8988T (cell line): ENCODE data around the gene FAAP20.

Experiments
- DNase-seq: peaks from one replicate; pipeline ENCODE4 v3.0.0; 2011

Gene FAAP20

DNA sequence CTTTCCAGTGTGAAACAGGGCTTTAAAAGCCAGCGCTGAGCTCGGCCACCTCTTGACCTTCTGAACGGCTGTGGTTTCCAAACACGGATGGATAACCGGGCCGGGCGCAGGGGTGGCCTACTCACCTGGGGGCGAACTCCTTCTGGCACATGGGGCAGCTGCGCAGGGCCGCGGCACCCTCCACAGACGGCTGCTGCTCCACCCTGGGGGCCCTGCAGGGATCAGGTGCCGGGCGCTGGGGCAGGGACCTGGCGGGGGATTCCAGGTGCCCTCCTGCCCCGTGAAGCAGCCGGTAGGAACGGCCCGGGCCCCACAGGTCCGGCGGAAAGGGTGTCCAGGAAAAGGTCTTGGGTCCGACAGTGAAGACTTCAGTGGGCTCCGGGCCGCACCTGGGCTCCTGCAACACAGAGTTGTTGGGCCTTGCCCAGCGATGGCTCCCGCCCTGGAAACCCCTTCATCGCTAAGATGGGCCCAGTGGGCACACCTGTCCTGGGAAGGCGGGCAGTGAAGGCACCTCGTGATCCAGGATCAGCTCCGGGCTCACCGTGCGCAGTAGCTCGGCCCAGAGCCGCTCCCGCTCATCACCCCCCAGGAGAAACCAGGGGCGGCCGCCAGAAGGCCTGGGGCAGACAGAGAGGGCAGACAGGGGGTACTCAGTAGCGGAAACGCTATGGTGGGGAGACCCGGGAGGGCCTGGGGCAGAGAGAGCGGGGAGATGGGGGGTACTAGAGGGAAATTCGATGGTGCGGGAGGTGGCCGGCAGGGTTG lies 874 bp downstream of the FAAP20 start:
- DNase-seq: no peak

DNA sequence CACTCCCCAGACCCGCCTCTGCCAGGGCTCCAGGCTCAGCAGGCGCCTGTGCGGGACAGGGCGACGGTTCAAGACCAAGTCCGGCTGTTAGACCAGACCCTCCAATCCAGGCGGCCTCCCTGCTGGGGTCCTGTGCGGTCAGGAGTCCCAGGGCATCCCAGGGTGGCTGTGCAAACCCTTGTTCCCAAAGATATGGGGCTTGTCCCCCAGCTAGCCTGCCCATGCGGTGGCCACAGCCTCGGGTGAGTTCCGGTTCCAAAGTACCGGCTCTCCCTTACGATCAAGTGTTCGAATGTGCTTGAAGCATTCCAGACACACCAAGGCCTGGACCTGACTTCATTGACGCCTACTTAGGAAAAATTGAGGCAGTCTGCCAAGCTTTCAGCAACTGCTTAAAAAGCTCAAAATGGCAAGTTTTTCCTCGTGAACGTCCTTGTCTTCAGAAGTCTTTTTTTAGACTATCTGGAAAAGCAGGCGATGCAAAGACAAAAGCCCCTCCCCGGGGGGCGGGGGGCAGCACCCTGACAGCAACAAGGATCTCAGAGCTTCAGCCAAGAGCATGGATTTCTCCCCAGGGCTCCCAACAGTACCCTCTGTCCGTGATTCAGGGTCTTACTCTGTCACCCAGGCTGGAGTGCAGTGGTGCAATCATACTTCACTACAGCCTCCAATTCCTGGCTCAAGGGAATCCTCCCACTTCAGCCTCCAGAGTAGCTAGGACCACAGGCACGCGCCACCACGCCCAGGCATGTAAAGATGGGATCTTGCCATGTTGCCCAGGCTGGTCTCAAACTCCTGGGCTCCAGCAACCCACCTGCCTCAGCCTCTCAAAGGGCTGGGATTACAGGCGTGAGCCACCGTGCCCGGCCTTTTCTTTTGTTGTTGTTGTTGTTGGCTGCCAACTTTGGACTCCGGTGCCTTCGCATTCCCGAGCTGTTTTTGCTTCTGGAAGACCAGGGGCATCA lies 2.3 kb downstream of the FAAP20 start:
- DNase-seq: no peak

DNA sequence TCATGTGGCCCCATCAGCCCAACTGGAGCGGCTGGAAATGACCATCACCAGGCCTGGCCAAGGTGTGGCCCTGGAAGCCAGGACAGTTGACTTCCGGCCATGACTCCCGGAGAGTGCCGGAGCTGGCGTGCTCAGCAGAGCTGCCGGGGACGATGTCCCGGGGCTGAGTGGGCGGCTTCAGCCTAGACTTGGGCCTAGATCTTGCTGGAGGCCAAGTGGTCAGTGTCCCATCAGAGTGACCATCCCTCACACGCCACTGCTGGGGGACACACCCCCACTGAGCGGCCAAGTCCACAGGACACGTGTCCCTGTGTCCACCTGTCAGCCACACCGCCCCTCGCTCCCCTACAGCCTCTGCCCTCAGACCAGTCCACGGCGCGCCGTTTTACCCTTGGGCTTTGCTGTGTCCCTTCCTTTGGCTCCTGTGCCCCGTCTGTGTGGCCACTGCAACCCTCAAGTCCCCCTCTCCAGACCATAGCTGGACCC lies 4.0 kb downstream of the FAAP20 start:
- DNase-seq: no peak

DNA sequence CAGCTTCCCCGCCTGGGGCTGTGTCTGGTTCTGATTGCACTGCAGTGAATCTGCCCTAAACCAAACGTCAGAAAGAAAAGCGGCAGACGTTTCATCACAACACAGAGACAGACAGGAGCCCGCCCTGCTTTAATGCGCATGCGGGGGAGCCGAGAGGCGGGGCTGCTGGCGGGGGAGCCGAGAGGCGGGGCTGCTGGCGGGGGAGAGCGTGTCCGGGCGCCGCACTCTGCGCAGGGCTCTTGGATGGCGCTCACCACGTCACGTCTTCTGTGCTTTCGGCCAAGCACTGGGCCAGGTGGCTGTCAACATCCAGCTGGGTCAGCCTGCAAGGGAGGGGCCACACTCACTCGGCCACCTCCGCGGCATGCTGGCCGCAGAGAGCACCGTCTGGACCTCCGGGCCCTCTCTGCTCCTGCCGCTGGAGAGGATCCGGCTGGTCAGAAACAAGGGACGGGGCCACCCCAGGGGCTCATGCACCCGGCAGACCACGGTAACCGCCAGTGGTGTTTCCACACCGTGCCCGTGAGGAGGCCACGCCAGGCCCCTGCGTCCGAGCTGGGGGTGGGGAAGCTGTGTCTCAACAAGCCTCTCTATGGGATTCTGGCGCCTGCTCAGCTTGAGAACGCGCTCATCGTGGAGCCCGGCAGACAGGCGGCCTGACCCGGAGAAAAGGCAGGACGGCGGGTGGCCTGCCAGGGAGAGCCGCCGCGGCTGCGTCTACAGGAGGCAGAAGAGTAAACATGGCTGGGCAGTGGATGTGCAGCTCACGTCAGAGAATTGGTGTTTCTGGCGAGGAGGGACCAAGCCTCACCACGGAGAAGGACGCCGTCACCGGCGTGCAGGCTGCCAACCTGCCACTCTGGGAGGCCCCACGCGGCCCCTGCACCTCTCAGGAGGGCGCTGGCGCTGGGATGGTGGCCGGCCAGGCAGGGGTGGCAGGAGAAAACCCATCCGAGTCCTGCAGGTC lies 4.8 kb downstream of the FAAP20 start:
- DNase-seq: peak; percentile 82

DNA sequence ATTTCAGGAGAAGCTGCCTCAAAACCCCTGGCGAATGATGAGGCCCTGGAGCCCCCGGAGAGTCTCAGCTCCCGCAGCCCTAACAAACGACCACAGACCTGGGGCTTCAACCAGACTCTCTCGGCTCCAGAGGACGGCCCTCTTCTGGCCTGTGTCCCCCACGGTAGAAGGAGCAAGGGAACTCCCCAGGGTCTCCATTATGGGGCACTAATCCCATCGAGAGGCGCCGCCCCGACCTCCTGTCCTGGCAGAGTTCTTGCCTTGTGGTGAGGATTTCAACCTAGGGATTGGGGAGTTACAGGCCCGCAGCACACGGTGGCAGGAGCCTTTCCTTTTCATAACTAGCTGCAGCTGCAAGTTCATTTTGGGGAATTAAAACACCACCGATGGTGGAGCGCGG lies 6.2 kb downstream of the FAAP20 start:
- no peak for DNase-seq

DNA sequence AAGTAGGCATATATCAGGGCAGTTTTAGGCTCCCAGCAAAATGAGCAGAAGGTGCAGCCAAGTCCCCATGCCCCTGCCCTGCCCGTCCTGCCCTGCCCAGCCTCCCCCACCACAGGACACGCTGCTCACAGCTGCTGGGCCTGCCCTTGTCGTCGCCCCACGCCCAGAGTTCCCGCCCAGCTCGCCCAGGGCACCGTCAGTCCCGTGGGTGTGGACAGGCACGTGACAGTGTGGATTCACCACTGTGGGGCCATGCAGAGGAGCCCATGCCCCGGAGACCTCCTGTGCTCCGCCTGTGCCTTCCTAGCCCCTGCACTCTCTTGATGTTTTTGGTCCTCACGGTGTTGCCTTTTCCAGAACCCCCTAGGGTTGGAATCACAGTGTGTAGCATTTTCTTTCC lies 7.0 kb downstream of the FAAP20 start:
- no peak for DNase-seq

DNA sequence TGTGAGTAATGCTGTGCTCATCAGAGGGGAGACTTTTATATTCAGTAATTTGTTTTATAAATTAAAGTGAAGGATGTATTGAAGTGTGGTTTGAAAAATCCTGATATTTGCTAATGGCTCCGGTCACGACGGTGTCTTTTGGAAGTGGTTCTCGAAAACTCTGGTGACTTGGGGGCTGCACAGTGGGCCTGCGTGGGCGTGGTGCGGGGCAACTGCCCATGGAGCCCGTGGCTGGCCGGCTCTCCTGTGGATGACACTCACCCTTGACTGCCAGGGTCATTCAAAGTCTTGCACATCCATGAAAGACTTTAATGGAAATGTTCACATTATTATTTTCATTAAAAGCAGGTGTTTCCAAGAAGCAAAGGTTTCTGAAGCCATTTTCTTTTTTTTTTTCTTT lies 7.7 kb downstream of the FAAP20 start:
- DNase-seq: no peak

DNA sequence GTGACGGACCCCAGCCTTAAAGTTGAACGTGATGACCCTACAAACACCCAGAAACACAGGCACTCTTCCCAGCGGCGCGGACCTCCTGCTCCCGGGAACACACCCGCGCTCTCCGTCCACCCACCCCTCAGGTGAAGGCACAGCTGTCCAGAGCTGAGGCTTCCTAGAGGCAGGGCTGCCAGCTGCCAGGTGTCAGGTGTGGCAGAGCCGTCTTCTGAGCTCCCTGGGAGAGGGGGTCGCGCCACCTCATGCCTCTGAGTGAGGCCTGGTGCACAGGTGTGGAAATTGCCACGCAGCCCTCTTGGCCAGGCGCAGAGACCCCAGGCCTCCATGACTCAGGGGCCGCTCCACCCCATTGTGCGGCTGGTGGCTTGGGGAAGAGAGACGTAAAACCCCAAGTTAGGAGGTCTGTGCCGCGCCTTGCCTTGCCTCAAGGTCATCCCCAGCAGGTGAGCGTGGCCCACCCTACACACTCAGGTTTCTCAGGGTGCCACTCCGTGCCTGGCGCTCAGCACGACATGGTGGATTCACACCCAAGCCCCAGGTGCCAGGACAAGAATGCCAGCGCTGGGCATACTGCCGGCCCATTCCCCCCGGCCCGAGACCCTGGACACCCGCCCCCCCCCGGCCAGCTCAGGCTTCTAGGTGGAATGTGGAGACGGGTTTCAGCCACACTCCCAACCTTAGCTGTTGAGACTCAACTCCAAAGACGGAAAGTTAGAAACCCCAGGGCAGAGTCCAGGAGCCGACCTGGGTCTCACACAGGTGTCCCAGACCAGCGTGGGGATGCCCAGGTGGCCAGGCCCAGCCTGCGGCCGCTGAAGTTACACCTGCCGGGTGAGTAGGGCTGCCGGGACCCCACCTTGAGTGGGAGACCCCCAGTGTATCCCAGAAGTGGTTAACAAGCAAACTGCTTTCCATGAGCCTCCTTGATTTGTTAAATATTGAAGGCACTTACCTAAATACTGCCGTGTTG lies 8.4 kb downstream of the FAAP20 start:
- no peak for DNase-seq

DNA sequence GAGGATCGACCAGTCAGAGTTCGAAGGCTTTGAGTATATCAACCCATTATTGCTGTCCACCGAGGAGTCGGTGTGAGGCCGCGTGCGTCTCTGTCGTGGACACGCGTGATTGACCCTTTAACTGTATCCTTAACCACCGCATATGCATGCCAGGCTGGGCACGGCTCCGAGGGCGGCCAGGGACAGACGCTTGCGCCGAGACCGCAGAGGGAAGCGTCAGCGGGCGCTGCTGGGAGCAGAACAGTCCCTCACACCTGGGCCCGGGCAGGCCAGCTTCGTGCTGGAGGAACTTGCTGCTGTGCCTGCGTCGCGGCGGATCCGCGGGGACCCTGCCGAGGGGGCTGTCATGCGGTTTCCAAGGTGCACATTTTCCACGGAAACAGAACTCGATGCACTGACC lies 9.6 kb downstream of the FAAP20 start:
- no peak for DNase-seq

DNA sequence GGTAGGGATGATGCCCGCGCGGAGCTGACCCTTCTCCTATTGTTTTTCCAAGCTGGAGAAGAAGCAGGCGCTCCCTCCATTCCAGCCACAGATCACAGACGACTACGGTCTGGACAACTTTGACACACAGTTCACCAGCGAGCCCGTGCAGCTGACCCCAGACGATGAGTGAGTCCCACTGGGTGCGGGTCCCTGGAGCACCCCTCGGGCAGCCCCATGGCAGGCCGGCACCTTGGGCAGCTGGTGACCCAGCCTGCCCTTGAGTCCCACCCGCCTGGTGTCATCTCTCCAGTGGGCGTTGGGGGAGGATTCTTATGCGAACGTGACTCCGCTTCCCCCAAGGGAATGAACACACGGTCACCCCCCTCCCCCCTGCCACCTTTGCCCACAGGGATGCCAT lies 10.0 kb downstream of the FAAP20 start:
- no peak for DNase-seq

DNA sequence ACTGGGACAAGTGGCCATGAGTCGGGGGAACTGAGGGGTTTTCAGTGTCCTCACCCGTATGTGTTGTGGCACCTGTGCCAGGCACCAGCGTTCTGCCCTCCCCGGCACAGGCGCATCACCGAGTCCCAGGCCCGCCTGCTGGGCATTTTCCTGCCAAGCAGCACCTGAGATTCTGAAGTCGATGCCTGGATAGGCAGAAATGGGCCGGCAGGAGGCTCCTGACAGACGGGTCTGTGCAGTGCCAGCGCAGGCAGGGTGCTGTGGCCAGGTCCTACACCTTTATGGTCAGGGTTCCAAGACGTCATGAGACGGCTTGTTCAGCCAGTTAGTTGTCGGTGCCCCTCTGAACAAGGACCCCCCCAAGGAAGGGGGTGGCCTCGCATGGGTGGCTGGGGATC lies 10.6 kb downstream of the FAAP20 start:
- DNase-seq: no peak

DNA sequence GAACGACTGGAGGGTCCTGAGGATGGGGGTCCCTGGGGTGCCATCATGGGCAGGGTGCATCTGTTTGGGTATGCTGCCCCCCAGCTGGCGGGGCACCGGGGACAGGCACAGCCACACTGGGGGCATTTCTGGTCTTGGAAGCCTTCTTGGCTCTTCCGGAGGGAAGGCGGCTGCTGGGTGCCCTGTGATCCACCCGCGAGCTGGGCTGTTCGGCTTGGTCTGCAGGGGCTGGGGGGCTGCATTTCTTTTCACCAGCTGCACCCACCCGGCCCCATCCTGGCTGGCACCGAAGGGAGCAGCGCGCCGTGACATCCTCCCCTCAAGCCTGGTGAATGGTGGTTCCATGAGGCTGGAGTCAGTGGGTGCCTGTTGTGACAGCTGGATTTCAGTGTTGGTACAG lies 12.2 kb downstream of the FAAP20 start:
- DNase-seq: no peak

DNA sequence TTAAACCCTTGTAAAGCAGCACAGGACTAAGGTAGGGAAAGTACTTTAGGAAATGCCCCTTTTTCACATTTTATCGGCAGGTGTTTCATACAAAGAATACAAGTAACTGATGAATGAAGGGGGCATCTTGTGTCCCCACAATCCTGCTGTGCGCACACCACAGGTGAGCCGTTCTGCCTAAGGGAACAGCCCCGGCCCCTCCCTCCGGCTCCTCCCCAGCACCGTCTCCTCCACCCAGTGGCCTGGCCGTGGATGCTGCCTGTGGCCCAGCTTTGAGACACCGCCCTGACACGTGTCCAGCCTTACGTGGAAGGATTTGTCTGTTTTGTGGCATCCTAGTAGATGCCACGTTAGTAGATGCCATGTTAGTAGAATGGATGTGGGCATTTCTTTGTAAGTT lies 12.8 kb downstream of the FAAP20 start:
- DNase-seq: no peak

DNA sequence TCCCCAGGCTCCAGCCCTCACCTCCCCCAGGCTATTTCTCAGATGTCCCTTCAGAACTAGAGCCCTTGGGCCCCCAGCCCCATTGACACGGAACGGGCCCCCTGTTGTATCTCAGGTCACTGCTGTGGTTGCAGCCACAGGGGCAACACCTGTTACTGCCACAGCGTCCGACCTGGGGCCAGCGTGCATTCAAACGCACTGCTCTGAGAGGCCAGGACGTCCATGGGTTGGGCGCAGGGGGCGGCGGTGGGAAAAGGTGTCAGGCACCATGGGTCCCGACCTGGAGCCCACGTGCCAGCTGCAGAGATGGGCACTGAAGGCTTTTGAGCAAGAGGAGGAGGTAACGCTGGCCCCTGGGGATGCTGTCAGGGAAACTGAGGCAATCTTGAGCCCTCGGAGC lies 13.3 kb downstream of the FAAP20 start:
- no peak for DNase-seq

DNA sequence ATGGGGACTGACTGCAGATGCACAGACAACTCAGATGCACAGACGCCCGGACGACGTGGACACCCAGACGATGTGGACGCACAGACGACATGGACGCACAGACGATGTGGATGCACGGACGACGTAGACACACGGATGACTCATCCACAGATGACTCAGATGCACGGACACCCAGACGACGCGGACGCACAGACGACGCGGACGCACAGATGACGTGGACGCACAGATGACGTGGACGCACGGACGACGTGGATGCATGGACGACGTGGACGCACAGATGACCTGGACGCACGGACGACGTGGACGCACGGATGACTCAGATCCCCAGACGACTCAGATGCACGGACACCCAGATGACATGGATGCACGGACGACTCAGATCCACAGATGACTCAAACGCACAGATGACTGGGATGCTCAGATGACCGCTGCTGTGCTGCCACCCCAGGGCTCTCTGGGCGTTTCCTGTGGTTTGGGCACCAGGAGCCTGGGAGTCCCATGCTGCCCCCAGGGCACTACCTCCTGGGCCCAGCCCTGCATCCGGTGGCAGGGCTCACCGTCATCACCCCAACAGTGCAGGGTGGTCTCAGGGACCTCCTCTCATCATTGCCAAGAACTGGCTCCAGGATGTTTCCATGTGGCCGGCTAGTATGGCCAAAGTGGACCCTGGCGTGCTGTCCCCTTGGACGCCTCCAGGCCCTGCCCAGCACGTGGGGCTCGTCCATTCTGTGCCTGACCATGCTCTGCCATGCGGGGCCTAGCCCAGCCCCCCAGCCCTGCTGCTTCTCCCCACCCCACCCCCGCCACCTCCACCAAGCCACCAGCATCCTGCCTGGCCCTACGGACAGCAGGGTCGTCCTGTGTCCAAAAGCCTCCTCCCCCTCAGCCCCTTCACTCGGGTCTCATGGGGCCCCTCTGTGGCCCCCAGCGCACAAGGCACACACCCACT lies 14.0 kb downstream of the FAAP20 start:
- DNase-seq: no peak

DNA sequence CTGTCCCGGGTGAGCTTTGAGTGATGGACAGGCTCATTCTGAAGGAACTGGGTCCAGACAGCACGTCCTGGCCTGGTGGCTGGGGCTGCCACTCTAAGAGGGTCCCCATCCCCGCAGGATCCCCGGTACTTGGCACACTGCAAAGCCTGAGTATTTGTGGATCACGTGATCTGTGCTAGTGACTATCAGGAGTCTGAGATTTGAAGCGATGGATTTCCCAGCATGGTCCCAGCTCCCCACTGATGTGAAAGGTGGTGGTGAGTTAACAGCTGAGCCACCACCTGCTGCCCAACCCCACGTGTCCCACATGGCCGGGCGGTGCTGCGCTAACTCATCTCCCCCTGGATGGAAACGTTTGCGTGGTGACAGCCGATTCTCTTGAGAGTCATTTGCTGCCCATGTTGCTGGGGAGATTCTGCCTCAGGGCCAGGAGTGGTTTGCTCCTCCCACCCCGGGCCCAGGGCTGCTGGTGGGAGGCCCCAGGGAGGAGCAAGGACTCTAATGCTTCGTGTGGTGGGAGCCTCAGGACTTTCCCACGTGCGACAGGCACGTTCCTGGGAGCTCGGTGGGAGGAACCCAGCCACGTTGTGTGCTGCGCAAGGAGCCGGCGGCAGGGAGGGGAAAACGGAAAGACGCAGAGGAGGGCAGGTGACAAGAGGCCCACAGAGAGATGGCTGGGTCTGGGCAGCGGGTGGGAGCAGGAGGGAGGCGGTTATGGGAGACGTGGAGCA lies 15.1 kb downstream of the FAAP20 start:
- DNase-seq: no peak

DNA sequence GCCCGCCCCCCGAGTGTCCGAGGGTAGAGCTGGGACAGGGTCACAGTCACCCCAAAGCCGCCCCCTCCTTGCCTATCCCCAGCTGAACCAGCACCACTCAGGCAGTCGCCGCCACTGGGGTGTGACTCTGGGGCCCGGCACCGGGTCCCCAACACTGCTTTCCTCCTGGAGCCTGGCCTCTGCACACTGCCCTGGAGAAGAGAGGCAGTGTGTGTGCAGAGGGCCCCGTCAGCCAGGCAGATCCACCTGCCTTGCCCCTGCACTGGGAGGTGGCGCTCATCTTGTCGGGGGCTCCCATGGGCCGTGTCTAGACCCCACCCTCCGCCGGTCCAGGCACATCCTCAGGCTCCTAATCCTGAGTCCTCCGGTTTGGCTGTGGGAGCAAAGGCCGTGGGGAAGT lies 15.7 kb downstream of the FAAP20 start:
- DNase-seq: no peak

DNA sequence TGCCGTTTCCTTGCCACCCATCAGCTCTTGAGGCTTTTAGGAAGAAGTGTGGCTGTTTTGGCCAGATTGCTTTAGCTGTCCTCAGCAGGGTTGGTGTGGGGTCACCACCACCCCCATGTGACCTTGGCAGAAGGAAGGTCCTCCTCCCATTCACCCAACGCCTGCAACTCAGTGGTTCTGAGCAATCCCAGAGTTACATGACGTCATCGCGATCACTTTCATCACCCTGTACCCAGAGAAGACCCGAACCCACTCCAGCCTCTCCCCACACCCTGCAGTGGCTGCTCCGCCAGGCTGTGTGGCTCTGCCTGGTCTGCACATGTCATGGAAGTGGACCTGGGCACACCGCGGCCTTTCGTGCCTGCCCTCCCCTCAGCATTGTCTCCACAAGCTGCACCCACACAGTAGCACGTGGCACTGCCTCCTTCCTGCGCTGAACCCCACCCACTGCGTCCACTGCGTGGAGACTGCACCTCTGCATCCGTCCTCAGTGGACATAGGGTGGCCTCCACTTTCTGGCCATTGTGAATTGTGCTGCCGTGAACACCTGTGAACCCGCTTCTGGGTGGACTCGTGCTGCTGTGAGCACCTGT lies 16.5 kb downstream of the FAAP20 start:
- DNase-seq: no peak

DNA sequence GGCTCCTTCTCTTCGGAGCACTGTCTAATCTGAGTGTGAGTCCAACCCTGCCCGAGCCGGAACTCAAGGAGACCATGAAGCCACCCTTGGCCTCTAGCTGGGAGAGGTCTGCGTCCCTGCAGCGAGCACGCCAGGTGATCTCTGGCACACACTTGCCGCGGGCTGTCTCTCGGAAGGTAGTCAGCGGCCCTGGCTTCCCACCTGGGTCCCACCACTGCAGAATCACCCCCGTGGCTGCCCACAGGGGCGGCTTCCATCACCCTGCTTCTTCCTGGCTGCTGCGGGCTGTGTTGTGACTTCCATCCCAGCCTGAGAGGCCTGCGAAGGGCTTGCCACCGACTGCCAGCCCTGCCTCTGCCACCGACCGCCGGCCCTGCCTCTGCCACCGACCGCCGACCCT lies 17.0 kb downstream of the FAAP20 start:
- no peak for DNase-seq
